GM19351 (cell line): ENCODE data around the gene CACNA1A.
"Not testable (repeated sequence)": the region's sequence is repeated elsewhere in the genome, so short reads cannot be mapped to it uniquely, and the experiment has no call there.

ENCODE experiments used
- ATAC-seq: cut with Tn5 transposase; IDR thresholded peaks from one replicate; pipeline ENCODE4 v1.9.1; 2021; ENCODE audit warnings: mild to moderate bottlenecking, moderate library complexity; ENCODE audit not compliant: unreplicated experiment

CACNA1A gene

DNA sequence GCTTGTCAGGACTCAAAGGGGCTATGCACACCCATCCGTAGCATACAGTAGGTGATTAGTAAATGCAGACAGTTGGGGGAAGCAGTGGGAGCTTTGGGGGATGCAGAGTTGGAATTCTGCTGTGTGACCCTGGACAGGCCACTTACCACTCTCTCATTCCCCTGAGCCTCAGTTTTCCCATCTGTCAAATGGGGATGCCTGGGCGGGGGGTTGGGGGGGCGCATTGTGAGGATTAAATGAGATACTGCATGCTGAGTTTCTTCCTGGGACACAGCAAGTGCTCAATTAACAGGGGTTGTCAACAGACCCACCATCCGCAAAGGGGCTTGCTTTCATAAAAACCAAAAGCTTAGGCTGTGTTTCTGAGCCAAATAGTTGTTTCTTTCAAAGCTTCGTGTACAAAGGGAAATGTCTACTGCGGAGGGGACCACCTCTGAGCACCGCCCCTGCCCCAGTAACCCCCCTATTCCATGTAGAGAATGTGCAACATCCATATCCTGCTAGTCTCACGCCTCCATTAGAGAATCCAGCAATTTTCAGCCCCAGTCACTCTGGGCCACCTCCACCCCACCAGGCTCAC, 223.7 kb downstream of the CACNA1A start:
- ATAC-seq = no peak

DNA sequence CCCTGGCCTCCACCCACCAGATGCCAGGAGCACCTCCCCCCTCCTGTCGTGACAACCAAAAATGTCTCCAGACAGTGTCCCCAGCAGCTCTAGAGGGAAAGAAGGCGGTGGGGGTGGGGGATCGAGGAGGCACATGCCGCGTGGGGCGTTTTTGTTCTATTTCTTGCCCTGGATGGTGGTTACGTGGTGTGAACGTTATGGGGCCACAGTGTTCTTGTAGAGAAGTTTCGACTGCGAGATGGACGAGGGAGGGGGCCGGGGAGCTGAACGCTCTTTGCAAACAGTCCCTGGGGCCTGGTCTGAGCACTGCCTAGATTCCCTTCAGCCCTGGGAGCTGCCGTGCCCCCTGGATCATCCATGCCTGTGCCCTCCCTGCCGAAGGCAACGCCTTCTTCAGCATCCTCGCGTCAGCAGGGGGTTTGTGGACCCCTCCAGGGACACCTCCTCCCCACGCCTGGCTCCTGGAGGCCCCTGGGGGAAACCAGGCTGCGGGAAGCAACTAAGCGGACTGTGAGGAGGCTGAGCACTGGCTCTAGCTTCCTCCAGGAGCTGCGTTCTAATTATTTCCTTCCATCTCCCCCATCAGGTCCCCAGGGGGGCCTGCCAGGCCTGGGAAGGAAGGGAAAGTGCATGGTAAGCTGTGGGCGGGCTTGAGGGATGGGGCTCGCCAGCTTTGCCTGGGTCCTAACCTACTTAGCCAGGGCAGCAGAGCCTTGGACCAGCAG, 224.6 kb downstream of the CACNA1A start:
- ATAC-seq = no peak

DNA sequence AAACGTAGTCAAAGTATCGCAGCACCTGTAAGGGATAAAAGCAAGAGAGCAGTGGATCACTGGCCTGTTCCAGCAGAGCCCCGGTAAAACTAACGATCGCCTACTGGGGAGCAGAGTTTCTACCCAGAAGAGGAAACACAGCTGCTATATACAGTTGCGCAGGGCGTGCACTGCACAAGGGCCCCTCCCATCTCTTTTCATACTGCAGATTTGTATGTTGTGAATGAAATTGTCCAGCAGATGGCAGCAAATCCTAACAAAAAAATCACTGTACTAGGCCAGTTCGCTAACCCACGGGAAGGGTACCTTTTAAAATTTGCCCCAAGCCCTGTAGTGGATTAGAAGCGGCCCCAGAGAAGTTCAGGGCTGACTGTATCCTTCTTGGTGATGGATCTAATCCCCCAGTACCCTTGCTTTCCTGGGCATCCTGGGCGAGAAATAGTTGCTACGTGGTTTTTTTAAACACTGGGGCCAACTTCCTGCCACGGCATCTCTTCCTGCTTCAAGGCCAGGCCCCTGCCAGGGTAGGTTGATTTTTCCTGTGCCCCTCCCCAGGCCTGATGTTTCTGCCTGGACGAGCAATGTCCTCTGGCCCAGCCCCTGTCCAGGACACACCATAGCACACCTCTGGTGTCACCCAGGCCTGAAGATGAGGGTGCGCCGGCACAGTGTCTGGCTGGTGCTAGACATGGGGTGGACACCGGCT, 229.0 kb downstream of the CACNA1A start:
- no peak for ATAC-seq

DNA sequence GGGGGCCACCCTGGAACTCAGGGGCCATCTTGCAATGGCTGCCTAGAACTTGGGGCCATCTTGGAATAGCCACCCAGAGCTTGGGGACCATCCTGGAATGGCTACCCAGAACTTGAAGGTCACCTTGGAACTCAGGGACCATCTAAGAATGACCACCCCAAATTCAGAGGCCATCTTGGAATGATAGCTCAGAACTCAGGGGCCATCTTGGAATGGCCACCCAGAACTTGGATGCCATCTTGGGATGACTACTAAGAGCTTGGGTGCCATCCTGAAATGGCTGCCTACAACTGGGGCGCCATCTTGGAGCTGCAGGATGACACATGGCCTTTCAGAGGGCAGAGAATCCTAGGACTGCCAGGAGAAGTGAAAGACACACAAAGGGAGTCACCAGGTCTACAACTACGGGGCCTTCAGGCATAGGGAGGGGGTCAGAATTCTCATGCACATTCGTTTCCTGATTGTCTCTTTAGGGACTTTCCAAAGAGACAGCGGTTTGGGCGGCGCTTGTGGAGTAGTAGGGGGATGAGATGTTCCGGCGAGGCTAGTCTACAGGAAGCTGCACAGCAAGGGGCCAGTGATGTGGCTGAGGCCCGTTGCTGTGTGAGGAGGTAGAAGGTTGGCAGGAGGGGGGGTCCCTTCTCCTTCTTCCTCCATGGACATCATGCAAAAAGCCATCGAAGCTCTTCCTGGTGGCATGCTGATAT, 231.1 kb downstream of the CACNA1A start:
- ATAC-seq = no peak

DNA sequence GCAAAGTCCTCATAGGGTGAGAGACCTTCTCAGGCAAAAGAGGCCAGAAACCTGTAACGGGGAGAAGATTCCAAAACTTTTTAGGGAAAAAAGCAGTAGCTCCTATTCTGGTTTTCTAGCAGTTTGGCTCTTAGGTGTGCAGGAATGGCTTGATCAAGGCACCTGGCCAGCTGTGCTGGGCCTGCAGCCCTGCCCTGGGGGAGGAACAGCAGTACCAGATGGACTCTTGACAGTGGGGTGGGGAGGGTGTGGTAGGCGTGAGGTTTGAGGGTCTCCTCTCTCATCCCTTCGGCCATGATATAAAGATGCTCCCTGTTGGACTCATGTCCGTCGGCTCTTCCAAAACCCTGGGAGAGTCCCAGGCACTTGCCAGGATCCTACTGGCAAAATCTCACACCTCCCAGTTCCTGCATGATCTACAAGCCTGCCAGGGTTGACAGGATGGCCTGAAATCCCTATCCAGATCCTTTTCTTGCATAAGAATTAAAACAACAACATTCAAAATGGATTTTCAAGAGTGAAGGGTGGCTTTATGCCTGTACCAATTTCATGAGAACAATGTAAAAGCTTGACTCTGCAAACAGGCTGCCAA, 235.7 kb downstream of the CACNA1A start:
- no peak for ATAC-seq

DNA sequence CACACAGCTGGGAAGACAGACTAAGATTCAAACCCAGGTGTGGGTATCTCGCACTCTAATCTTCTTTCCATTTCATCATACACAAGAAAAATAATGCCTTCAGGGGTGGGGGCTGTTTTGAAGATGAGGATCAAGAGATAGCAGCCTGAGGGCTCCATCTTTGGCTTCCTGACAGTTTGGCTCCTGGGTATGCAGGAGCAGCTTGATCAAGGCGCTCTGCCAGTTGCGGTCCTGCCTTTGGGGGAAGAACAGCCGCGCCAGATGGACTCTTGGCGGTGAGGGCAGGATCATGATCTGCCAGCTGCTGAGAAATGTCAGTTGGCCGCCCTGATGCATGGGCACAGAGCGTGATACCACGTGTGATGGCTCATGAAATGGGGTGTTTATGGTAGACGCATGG, 236.9 kb downstream of the CACNA1A start:
- no peak for ATAC-seq

DNA sequence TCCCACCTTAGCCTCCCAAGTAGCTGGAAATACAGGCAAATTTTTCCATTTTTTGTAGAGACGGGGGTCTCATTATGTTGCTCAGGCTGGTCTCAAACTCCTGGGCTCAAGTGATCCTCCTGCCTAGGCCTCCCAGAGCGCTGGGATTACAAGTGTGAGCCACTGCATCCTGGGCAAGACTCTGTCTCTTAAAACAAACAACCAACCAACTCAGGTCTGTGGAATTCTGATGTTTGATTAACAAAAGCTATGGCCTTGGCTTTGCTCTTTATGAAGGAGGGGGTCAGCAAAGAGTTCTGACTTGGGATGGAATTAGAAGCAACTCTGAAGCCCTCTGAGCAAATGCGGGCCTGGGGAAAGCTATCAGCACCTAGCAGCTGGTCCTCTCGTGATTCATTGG, 238.4 kb downstream of the CACNA1A start:
- no peak for ATAC-seq

DNA sequence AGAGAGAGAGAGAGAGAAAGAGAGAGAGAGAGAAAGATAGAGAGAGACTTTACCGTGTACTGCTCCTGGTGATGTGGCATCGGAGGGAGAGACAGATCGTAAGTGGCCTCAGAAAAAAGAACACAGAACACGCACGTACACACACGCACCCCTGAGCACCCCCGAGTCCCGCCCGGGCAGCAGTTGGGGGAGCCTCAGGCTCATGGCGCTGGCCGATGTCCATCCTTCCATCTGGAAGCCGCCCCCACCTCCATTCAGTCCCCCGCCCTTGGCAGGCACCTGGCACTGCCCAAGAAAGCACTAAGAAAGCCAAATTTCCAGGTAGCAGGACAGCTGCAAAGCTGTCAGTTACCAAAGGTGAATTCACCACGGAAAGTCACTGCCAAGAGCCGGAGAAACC, 239.1 kb downstream of the CACNA1A start:
- no peak for ATAC-seq

DNA sequence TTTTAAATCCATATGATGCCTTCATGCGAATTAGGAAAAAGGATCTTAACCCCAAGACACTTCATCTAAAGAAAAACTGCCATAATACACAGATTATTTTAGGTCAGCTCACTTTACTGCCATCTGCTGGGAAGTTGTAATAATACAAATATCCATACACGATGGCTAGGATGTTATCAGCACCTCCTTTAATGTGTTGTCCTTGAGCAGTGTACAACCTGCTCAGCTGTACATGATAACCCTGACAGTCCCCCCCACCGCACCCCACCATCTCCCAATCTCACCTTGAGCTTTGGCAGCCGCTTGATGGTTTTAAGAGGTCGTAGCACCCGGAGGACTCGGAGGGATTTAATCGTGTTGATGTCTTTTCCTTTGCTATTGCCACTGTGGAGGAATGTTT, 243.8 kb downstream of the CACNA1A start:
- ATAC-seq = no peak

DNA sequence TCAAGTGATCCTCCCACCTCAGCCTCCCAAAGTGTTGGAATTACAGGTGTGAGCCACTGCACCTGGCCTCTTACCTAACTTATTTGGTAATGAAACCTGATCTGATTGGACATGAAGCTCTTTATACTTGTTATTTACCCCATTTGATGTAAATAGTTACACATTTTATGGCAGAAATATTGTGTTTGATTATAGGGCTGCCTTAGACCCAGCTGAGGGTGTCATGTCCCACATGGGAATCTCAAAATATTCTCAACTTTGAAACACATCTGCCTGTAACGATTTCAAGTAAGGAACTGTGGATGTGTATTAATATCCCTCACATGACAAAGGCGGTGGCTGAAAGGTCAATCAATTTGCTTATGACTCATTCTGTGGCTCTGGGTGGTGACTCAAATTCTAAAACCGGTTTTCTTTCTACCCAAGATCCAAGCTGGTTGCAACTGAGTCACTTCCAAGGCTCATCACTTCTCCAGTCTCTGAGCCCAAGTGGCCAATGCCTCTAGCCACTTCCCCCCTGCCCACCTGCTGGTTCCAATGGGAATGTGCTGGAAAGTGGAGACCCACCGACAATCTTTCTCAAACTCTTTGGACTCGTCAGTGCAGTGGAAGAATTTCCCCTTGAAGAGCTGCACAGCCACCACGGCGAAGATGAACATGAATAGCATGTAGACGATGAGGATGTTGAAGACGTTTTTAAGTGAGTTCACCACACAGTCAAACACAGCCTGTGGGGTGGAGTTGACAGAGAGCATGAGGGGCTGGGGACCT, 245.2 kb downstream of the CACNA1A start:
- no peak for ATAC-seq

DNA sequence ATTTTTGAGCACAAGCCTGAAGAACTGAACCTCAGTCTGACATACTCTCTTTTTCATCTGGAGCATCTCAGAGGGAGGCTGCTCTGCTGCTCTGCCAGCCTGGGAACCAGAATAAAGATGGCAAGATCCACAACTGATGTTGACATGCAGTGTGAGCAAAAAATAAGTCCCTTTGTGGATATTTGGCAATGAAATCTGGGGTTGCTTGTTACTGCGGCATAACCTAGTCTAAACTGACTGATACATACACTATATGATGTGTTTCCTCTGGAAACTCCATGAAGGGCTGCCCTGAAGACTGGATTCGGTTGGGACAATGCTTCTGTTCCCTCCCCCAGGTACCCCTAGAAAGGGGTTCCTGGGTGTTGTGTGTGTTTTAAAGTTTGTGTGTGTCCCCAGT, 249.4 kb downstream of the CACNA1A start:
- no peak for ATAC-seq

DNA sequence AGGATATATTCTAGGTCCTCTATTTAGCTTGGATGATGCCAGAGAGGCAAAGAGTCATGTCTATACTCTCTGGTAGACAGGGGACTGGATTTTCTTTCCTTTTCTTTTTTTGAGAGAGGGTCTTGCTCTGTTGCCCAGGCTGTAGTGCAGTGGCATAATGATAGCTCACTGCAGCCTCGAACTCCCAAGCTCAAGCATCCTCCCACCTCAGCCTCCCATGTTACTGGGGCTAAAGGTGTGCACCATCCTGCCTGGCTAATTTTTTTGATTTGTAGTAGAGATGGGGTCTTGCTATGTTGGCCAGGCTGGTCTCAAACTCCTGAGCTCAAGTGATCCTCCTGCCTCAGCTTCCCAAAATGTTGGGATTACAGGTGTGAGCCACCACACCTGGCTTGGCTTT, 249.9 kb downstream of the CACNA1A start:
- not testable (repeated sequence) for ATAC-seq

DNA sequence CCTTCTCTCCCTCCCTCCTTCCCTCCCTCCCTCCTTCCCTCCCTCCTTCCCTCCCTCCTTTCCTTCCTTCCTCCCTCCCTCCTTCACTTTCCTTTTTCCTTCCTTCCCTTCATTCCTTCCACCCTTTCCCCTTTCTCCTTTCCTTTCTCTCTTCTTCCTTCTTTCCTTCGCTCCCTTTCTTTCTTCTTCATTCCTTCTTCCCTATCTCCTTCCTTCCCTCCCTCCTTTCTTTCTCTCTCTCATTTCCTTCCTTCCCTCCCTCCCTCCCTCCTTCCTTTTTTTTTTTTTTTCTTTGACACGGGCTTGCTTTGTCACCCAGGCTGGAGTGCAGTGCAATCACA, 250.6 kb downstream of the CACNA1A start:
- no peak for ATAC-seq

DNA sequence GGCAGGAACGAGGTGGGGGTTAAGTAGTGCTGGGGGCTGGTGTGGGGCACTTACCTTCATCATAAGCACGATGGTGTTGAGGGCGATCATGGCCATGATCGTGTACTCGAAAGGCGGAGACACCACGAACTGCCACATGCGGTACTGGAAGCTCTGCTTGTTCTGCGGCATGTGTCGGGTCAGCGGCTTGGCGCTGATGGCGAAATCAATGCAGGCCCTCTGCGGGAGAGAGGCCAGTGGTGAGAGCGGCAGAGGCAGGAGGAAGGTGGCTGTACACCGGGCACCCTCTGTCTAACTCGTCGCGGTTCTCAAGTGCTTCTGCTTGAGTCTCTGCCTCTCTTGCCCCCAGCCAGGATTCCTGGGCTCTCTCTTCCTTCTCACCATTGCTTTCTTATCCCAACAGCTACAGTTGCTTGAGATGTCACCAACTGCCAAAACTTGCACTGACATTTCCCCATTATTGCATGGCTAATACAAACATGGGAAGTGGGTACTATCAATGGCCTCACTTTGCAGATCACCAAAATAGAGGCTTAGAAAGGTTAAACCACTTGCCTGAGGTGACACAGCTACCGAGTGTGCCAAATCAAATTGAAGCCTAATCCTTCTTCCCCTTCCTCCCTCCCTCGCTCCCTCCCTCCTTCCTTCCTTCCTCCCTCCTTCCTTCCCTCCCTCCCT, 251.1 kb downstream of the CACNA1A start:
- no peak for ATAC-seq

DNA sequence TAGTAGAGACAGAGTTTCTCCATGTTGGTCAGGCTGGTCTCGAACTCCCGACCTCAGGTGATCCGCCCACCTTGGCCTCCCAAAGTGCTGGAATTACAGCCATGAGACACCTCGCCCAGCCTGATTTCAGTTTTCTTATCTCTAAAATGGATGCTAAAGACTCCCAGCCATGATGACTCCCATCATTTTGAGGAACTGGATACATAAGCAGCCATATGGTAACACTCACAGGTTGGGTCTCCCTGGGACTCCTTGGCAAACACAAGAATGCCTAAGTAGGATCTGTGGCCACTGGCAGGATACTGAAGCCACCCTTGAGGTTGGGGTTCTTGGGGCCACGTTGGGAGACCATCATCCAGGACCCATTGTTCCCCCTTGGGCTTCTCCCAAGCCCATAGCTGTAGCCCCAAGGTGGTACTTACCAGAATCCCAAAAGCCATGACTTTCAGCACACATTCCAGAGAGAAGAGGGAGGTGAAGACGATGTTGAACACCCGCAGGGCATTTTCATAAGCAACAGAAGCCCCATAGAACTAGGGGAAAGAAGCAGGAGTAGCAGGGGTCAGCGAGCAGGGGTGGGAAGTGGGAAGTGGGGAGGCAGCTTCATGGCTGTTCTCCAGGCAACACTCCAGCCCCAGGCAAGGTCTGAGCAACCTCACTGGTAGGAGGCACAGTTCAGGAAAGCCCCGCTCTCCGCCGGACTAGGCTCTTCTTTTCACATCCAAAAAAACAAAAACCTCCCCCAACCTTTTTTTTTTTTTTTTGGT, 253.5 kb downstream of the CACNA1A start:
- ATAC-seq = no peak

DNA sequence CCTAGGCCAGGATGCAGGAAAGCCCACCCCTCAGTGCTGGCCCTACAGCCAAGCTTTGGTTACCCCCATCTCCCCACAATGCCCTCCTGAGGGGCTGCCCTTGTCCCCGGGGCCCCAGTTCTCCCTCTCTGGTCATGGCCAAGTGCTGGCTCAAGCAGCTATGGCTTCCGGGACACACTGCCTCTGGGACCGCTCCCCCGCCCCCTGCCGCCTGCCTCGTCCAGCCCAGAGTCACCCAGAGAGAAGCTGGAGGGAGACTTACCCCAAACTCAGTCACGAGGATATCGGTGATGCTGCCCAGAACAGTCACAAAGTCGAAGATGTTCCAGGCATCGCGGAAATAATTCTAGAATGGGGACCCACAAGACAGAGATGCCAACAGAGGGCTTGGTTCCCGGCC, 261.4 kb downstream of the CACNA1A start:
- ATAC-seq = no peak

DNA sequence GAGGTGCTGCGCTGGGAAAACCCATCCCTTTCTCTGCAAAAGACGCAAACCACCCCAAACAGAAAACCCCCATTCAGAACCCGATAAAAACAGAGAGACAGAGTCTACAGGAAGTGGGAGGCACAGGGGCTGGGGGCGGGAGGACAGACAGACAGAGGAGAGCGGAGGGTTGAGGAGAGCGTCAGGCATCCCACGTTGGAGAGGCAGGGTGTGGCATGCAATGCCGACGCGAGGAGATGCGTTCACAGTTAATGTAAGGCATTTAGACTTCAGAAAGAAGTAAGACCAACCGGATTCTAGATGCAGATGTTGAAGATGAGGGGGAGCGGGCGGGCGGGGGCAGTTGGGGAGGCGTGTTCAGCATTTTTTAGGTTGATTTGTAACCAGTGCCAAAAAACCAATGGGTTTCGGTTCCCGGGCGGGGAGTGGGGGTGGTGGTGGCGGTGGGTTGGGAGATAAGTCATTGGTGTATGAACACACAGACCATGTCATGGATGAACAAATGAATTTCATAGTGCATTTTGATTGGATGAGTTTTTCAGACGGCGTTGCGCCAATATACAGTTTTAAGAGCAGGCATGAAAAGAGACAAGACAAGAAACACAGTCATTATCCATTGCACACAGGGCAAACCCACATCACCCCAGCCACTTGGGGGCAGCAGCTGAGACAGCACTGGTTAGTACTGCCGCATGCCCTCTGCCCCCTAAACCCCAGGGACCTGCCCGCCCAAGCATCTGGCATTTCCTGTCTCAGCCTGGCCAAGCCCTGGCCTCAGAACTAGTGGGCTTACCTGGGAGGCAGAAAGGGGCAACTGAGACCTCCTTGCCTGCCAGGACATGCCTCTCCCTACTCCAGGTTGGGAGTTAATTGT, 264.8 kb downstream of the CACNA1A start:
- ATAC-seq = no peak

DNA sequence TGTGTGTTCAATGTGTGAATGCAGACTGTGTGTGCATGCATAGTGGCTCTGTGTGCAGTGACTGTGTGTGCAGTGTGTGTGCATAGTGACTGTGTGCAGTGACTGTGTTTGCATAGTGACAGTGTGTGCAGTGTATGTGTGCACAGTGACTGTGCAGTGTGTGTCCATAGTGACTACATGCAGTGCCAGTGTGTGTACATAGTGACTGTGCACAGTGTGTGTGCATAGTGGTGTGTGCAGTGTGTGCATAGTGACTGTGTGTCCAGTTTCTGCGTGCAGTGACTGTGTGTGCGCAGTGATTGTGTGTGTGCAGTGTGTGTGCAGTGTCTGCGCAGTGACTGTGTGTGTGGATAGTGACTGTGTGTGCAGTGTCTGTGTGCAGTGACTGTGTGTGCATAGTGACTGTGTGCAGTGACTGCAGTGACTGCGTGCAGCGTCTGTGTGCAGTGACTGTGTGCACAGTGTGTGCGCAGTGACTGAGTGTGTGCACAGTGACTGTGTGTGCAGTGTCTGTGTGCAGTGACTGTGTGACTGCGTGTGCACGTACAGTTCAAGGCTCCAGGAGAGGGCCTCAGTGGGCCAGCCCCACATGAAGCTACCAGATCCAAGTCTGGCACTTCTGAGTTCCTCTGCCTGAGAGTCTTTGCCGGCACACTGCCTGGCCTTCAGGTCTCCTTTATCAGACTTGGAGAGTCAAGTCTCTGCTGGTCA, 265.8 kb downstream of the CACNA1A start:
- ATAC-seq = no peak
